ENCODE measurements around the gene FGF18. TPM values are rescaled to one million over a fixed set of nuclear protein-coding genes. Genes with fewer than 3 reads are reported as not detected.
A peak's percentile ranks its signal among the peaks of the same experiment; 100 is the strongest.

Gene FGF18
- total RNA-seq, 1 donor from 2014 or later, result 2.6 TPM

DNA sequence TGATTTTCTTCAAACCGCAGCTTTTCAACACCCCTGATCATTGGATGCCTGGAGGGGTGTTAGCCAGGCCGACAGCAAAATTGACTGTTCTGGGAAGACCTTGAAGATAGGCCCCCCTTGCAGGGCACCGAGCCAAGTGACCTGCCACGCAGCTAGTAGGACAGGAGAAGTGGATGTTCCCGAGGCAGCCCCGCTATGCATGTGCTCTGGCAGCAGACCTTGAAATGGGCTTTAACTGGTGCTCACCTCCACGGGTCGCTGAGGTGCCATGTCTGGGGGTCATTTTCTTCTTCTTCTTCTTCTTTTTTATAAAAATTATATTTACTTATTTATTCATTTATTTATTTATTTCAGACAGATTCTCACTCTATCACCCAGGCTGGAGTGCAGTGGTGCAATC lies 12.6 kb downstream of the FGF18 start:
- Mint-ChIP-seq H3K4me3 (ENCODE audit: low read depth) (no peak overlapping the region), H3K27ac (no peak overlapping the region), H3K4me1 (ENCODE audit: low read depth) (peaks cover 30% of the 10 kb centered on the region), H3K9me3 (ENCODE audit: low read depth) (no peaks in the 10 kb centered on the region), H3K36me3 (ENCODE audit: insufficient read depth) (no peaks in the 10 kb centered on the region), H3K27me3 (peaks cover 5% of the 10 kb centered on the region)
- no peak for DNase-seq (ENCODE audit: low spot score, unreplicated experiment)
- TF ChIP-seq, protein P1, sequence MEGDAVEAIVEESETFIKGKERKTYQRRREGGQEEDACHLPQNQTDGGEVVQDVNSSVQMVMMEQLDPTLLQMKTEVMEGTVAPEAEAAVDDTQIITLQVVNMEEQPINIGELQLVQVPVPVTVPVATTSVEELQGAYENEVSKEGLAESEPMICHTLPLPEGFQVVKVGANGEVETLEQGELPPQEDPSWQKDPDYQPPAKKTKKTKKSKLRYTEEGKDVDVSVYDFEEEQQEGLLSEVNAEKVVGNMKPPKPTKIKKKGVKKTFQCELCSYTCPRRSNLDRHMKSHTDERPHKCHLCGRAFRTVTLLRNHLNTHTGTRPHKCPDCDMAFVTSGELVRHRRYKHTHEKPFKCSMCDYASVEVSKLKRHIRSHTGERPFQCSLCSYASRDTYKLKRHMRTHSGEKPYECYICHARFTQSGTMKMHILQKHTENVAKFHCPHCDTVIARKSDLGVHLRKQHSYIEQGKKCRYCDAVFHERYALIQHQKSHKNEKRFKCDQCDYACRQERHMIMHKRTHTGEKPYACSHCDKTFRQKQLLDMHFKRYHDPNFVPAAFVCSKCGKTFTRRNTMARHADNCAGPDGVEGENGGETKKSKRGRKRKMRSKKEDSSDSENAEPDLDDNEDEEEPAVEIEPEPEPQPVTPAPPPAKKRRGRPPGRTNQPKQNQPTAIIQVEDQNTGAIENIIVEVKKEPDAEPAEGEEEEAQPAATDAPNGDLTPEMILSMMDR (IDR thresholded peaks at IDR 0.05; ENCODE audit: unreplicated experiment), result no peak

DNA sequence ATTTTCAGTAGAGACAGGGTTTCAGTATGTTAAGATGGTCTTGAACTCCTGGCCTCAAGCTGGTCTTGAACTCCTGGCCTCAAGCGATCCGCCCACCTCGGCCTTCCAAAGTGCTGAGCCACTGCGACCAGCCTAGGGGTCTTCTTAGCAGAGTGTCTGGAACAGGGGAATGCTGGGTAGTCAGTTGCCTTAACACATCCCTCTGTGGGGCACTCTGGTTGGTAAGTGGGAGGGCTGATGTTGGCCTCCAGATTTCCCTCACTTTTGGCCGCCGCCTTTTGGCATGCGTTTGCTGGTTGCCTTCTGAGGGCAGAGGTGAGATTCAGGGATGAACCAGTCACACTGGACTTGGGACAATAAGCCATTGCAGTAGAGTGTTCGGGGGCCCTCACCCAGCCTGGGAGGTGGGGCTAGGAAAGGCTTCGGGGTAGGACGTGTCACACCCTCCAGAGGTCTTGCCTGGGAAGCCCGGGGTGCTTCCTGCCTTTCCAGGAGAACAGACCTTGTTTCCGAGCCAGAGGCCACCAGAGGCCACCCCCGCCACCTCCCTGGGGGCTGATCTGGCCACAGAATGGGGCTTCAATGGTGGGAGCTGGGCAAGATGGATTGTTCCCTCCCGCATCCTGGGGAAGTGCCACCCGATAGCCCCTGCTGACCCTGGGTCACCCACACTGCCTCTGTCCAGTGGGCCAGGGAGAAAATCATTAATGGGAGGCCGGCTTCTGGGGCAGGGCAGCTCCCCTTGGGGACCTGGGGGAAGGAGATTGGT lies 13.3 kb downstream of the FGF18 start:
- Mint-ChIP-seq H3K36me3 (ENCODE audit: insufficient read depth) (no peaks in the 10 kb centered on the region), H3K27me3 (peaks cover 5% of the 10 kb centered on the region), H3K27ac (peak overlapping the region; percentile 79), H3K4me3 (ENCODE audit: low read depth) (peak overlapping the region; percentile 24), H3K4me1 (ENCODE audit: low read depth) (peaks cover 32% of the 10 kb centered on the region), H3K9me3 (ENCODE audit: low read depth) (no peaks in the 10 kb centered on the region)
- DNase-seq (ENCODE audit: low spot score, unreplicated experiment), result no peak
- TF ChIP-seq, protein P1 (IDR thresholded peaks at IDR 0.05; ENCODE audit: unreplicated experiment), result no peak

DNA sequence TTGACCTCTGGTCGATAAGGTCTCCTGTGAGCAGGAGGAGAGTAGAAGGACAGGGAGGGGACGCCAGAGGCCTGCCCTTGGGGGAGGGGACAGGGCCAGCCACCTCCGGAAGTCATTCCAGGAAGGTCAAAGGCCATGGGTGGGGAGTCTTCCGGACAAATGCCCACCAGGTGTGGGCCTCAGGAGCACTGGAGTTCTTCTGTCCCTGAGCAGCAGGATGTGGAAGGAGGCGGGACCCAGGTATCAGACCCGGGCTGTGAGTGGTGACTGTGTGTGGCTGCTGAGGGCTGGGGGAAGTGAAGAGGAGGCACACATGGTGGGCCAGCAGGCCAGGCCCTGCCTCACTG lies 13.9 kb downstream of the FGF18 start:
- Mint-ChIP-seq H3K4me1 (ENCODE audit: low read depth) (peaks cover 32% of the 10 kb centered on the region), H3K27ac (peak overlapping the region; percentile 79), H3K4me3 (ENCODE audit: low read depth) (peak overlapping the region; percentile 11), H3K9me3 (ENCODE audit: low read depth) (no peaks in the 10 kb centered on the region), H3K36me3 (ENCODE audit: insufficient read depth) (no peaks in the 10 kb centered on the region), H3K27me3 (peaks cover 5% of the 10 kb centered on the region)
- TF ChIP-seq, protein P1 (IDR thresholded peaks at IDR 0.05; ENCODE audit: unreplicated experiment), result no peak
- DNase-seq (ENCODE audit: low spot score, unreplicated experiment), result no peak

DNA sequence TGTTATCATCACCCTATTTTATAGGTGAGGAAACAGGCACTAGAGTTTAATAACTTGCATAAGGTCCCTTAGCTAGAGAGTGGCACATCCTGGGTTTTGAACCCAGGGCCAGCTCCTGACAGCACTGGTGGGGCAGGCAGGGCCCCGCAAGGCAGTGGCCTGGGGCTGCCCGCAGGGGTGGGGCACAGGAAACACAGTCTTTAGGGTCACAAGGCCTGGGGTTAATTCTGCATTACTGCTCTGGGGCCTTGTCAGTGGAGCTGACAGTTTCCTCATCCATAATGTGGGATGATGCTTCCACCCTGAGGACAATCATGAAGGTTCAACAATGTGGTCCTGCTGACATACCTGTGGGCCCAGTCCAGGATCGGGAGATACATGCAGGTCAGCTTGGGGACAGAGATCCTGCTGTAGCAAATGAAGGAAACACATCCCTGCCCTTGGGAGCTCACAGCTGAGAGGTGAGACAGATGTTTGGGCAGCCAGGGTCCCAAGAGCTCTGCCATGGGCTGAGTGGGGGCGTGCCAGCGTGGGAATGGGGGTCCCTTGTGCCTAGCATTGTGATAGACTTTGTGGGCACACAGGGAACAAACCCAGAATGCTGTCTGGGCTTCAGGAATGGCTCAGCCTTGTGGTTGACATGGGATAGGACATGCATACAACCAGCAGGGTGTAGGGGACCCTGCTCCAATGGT lies 14.7 kb downstream of the FGF18 start:
- Mint-ChIP-seq H3K4me1 (ENCODE audit: low read depth) (peaks cover 29% of the 10 kb centered on the region), H3K27ac (no peak overlapping the region), H3K36me3 (ENCODE audit: insufficient read depth) (no peaks in the 10 kb centered on the region), H3K27me3 (peaks cover 2% of the 10 kb centered on the region), H3K4me3 (ENCODE audit: low read depth) (no peak overlapping the region), H3K9me3 (ENCODE audit: low read depth) (no peaks in the 10 kb centered on the region)
- TF ChIP-seq, protein P1 (IDR thresholded peaks at IDR 0.05; ENCODE audit: unreplicated experiment), result no peak
- DNase-seq (ENCODE audit: low spot score, unreplicated experiment), result no peak

DNA sequence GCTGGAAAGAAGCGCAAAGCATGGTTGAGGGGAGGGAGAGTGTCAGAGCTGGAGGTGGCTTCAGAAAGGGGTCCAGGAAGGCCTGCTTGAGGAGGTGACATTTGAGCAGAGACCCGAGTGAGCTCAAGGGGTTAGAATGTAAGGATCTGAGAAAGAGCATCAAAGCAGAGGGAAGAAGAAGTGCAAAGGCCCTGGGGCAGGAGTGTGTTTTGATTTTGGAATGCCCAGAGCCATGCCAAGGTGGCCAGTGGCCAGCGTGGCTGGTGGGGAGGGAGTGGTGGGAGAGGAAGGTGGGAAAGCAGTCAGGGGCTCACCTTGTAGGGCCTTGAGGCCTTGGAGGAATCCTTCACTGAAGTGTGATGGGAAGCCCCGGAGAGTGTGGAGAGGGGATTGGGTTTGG lies 15.4 kb downstream of the FGF18 start:
- Mint-ChIP-seq H3K9me3 (ENCODE audit: low read depth) (no peaks in the 10 kb centered on the region), H3K4me1 (ENCODE audit: low read depth) (peaks cover 28% of the 10 kb centered on the region), H3K4me3 (ENCODE audit: low read depth) (no peak overlapping the region), H3K27ac (peak overlapping the region; percentile 62), H3K27me3 (no peaks in the 10 kb centered on the region), H3K36me3 (ENCODE audit: insufficient read depth) (no peaks in the 10 kb centered on the region)
- TF ChIP-seq, protein P1 (IDR thresholded peaks at IDR 0.05; ENCODE audit: unreplicated experiment), result no peak
- DNase-seq (ENCODE audit: low spot score, unreplicated experiment), result no peak

All from progenitor cell of endocrine pancreas (in vitro differentiated cells).